NCI-H2196 (cell line): ENCODE data around the gene SYT1.

Source experiments
- DNase-seq: peaks from one replicate; lab custom pipeline; 2025; ENCODE audit not compliant: unreplicated experiment; lab: John Stamatoyannopoulos, UW

The SYT1 gene

DNA sequence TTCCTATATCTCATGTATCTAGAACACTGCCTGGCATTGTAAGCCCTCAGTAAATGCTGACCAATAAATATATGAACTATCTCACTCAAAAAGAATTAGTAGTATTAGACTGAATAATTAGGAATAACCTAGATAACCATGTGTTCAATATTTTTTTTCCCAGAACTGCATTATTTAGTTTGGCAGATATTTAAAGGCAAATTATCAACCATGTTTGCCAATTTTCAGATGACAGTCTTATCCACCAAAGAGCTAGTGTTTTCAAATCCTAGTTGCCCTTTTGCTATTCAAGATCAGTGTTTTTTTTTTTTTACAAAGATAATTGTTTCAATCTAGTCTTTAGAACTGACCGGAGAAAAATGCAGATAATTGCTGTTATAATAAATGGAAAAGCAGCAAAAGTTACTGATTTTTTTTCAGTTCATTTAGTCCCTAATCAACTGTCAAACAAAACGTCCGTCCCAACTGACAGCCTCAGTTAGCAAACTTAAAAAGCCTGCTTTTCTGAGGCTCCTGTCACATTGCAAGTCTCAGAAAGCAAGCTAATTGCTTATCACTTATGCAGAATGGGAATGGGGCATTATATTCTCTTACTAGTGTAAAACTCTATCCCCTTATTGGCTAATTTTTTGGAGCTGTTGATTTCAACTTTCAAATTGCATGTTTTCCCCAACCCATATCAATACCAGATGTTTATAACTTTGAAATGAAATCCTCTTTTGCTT, 623.0 kb downstream of the SYT1 start:
- no peak for DNase-seq
